ENCODE results near the gene NCK1.
A peak's percentile ranks its signal among the peaks of the same experiment; 100 is the strongest.
"Not testable (repeated sequence)": the region's sequence is repeated elsewhere in the genome, so short reads cannot be mapped to it uniquely, and the experiment has no call there.

Gene NCK1

DNA sequence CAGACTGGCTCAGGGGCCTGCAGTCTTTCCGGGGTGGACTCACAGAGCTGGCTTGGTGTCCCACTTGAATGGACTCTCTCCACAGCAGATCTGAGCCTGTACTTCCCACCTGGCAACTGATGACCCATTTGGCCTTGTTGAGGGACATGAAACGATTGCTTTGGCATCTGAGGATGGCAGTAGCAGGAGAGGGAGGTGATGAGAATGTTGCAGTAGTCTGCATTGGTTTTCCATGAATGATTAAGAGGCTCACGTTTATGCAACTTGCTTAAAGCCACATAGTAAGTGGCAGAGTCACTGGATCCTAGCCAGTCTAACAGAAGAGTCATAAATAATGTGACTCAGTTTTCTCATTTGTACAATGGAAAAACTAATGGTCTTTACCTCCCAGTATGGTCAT is 117.7 kb downstream of the NCK1 start:
- H3K4me3 ChIP-seq (ENCODE audit: low read depth, low read length) = no peak overlapping the region
- TF ChIP-seq, protein P1, sequence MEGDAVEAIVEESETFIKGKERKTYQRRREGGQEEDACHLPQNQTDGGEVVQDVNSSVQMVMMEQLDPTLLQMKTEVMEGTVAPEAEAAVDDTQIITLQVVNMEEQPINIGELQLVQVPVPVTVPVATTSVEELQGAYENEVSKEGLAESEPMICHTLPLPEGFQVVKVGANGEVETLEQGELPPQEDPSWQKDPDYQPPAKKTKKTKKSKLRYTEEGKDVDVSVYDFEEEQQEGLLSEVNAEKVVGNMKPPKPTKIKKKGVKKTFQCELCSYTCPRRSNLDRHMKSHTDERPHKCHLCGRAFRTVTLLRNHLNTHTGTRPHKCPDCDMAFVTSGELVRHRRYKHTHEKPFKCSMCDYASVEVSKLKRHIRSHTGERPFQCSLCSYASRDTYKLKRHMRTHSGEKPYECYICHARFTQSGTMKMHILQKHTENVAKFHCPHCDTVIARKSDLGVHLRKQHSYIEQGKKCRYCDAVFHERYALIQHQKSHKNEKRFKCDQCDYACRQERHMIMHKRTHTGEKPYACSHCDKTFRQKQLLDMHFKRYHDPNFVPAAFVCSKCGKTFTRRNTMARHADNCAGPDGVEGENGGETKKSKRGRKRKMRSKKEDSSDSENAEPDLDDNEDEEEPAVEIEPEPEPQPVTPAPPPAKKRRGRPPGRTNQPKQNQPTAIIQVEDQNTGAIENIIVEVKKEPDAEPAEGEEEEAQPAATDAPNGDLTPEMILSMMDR (IDR thresholded peaks at IDR 0.05; ENCODE audit: low read depth, low read length) = no peak
- in situ Hi-C loops (cut with HindIII; ENCODE audit: low sequenced_read_pairs) = no loop called here
- peak; percentile 49 for DNase-seq (ENCODE audit: low read depth, low spot score)

DNA sequence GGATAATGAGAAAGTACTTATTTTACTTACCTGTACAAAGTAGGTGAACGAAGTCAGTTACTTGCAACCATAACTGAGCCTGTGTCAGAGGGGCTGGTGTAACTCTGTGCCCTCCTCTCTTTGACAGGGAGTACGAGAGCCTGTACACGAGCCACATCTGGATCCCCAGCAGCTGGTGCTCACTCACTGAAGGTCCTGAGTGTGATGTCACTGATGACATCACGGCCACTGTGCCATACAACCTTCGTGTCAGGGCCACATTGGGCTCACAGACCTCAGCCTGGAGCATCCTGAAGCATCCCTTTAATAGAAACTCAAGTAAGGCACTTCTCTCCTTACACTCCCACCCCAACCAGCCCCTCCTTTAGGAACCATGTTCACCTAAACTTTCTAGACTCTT is 120.0 kb downstream of the NCK1 start:
- TF ChIP-seq, protein P1 (IDR thresholded peaks at IDR 0.05; ENCODE audit: low read depth, low read length) = no peak
- in situ Hi-C loops (cut with HindIII; ENCODE audit: low sequenced_read_pairs) = no loop called here
- no peak for DNase-seq (ENCODE audit: low read depth, low spot score)
- no peak overlapping the region for H3K4me3 ChIP-seq (ENCODE audit: low read depth, low read length)

DNA sequence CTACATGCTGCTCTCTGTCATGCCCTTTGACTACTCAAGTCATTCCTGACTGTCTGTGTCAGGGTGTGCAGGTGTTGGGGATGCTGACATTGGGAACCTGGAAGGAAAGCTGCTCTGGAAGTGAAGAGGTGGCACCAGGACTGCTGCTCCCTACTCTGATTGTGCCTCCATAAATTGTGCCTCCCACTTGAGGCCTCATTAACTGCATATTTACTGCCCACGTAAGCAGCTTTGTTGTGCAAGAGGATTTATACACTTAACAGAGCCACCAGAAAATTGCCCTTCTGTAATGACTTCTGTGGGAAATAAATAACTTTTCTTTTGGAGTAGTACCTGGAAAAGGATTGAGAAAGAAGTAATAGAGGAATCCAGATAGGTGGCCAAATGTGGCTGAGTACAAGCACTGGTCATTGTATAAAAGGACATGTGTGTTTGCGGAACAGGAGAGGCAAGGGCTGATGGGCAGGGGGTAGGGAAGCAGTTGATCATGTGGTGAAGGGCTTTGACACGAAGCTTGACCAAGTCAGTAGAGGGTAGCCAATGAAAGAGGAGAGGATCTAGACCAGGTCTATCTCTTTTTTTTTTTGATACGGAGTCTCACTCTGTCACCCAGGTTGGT is 120.6 kb downstream of the NCK1 start:
- DNase-seq (ENCODE audit: low read depth, low spot score) = no peak
- no peak overlapping the region for H3K4me3 ChIP-seq (ENCODE audit: low read depth, low read length)
- in situ Hi-C loops (cut with HindIII; ENCODE audit: low sequenced_read_pairs) = no loop called here
- TF ChIP-seq, protein P1 (IDR thresholded peaks at IDR 0.05; ENCODE audit: low read depth, low read length) = no peak

DNA sequence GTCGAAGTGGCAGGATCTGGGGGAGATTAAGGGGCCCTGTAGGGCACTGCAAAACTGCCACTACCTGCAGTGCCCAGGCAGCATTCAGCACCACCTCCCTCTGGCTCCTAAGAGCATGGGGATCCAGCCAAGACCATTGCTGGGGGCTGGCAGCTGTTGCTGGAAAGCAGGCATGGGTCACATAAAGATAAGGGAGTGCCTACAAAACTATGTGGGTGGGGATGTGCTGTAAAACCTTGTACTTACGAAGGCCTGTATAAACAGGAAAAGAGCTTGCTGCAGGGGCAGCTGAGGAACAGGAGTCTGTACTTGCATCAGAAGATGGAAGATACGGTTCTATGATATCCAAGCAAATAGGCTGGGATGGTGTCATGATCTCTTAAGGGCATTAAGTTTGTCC is 122.8 kb downstream of the NCK1 start:
- TF ChIP-seq, protein P1 (IDR thresholded peaks at IDR 0.05; ENCODE audit: low read depth, low read length) = no peak
- in situ Hi-C loops (cut with HindIII; ENCODE audit: low sequenced_read_pairs) = no loop called here
- peak; percentile 10 for DNase-seq (ENCODE audit: low read depth, low spot score)

DNA sequence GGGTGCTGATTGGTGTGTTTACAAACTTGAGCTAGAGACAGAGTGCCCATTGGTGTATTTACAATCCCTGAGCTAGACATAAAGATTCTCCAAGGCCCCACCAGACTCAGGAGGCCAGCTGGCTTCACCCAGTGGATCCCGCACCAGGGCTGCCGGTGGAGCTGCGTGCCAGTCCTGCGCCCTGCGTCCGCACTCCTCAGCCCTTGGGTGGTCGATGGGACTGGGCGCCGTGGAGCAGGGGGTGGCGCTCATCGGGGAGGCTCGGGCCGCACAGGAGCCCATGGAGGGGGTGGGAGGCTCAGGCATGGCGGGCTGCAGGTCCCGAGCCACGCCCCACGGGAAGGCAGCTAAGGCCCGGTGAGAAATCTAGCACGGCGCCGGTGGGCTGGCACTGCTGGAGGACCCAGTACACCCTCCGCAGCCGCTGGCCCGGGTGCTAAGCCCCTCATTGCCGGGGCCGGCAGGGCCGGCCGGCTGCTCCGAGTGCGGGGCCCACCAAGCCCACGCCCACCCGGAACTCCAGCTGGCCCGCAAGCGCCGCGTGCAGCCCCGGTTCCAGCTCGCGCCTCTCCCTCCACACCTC is 125.5 kb downstream of the NCK1 start:
- in situ Hi-C loops (cut with HindIII; ENCODE audit: low sequenced_read_pairs); H3K4me3 ChIP-seq (ENCODE audit: low read depth, low read length); DNase-seq (ENCODE audit: low read depth, low spot score): not testable (repeated sequence)

More for the DNA sequence above, 122.8 kb downstream of the NCK1 start:
- H3K4me3 ChIP-seq (ENCODE audit: low read depth, low read length) = no peak overlapping the region

DNA sequence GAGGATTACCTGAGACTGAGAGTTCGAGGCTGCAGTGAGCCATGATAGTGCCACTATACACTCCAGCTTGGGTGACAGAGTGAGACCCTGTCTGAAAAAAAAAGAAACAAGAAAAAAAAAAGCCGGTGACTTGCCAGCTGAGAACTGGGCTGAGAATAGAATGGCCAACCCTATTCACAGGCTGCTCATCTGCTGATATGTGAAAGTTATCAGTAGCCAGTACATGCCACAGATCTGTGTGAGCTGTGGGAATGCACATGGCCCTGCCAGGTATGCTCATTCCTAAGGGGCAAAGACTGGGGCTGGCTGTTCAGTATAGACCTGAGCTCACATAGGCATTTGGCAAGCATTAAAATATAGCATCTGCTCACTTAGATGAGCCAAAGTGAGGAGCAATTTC is 126.6 kb downstream of the NCK1 start:
- in situ Hi-C loops (cut with HindIII; ENCODE audit: low sequenced_read_pairs) = no loop called here
- DNase-seq (ENCODE audit: low read depth, low spot score) = no peak
- no peak overlapping the region for H3K4me3 ChIP-seq (ENCODE audit: low read depth, low read length)
- TF ChIP-seq, protein P1 (IDR thresholded peaks at IDR 0.05; ENCODE audit: low read depth, low read length) = no peak

DNA sequence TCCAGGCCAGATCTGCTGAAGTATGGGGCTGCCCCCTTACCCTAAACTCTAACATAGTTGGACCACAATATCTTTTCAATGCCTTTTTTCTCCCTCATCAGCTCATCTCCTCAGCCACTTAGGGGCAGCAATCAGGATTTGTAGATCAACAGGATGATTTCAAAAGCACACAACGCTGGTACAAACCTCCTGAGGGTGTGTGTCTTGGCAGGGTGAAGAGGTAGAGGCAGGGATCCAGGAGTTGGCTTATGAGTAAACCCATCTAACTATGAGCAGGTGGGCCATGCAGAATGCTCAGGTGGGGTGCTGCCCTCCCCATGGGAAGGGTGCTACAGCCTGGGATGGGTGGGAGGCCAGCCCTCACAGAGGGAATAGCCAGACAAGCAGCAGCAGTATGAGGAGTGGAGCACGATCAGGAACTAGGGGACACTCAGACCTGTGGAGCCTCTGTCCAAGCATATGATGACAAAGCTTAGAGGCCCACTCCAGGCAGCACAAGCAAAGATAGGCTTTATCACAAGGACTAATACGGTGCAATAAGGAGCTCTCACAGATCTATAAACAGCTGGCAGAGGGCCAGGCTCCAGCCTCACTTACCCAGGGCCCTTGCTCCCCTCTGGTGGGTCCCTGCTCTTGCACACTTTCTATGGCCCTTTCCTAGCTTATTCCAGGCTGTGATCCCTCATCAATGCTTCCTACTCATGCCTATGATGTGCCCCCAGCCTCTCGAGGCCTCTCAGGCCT is 127.9 kb downstream of the NCK1 start:
- no peak for DNase-seq (ENCODE audit: low read depth, low spot score)
- in situ Hi-C loops (cut with HindIII; ENCODE audit: low sequenced_read_pairs) = no loop called here
- H3K4me3 ChIP-seq (ENCODE audit: low read depth, low read length) = no peak overlapping the region
- TF ChIP-seq, protein P1 (IDR thresholded peaks at IDR 0.05; ENCODE audit: low read depth, low read length) = no peak
